Astrocyte of the cerebellum (primary cell): ENCODE data around the gene PCDHA10.
"Not testable (repeated sequence)": the region's sequence is repeated elsewhere in the genome, so short reads cannot be mapped to it uniquely, and the experiment has no call there.

Source experiments
- DNase-seq: peaks from one replicate; pipeline ENCODE4 v3.0.0-alpha.2; 2011; ENCODE audit warnings: low read depth
- H3K4me3 ChIP-seq: 2 replicates; pipeline ENCODE4 v1.5.1; 2011; ENCODE audit warnings: mild to moderate bottlenecking, low read depth, low read length, moderate library complexity
- in situ Hi-C: cut with HindIII; loops from 2 replicates; pipeline ENCODE4 v1.10.0; 2017; ENCODE audit warnings: low sequenced_read_pairs
- TF ChIP-seq, protein P1 (sequence below): IDR thresholded peaks from 2 replicates; pipeline ENCODE4 v1.5.1; 2012; ENCODE audit warnings: low read length, low read depth, moderate library complexity, mild to moderate bottlenecking; ENCODE audit errors: missing control alignments

Gene PCDHA10

DNA sequence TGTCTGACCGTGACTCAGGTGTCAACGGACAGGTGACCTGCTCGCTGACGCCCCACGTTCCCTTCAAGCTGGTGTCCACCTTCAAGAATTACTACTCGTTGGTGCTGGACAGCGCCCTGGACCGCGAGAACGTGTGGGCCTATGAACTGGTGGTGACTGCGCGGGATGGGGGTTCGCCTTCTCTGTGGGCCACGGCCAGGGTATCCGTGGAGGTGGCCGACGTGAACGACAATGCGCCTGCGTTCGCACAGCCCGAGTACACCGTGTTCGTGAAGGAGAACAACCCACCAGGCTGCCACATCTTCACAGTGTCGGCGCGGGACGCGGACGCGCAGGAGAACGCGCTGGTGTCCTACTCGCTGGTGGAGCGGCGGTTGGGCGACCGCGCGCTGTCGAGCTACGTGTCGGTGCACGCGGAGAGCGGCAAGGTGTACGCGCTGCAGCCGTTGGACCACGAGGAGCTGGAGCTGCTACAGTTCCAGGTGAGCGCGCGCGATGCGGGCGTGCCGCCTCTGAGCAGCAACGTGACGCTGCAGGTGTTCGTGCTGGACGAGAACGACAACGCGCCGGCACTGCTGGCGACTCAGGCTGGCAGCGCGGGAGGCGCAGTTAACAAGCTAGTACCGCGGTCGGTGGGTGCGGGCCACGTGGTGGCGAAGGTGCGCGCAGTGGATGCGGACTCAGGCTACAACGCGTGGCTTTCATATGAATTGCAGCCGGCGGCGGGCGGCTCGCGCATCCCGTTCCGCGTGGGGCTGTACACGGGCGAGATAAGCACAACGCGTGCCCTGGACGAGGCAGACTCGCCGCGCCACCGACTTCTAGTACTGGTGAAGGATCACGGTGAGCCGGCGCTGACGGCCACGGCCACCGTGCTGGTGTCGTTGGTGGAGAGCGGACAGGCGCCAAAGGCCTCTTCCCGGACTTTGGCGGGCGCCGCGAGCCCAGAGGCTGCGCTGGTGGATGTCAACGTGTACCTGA is 14.8 kb downstream of the PCDHA10 start:
- in situ Hi-C loops = no loop called here
- TF ChIP-seq, protein P1, sequence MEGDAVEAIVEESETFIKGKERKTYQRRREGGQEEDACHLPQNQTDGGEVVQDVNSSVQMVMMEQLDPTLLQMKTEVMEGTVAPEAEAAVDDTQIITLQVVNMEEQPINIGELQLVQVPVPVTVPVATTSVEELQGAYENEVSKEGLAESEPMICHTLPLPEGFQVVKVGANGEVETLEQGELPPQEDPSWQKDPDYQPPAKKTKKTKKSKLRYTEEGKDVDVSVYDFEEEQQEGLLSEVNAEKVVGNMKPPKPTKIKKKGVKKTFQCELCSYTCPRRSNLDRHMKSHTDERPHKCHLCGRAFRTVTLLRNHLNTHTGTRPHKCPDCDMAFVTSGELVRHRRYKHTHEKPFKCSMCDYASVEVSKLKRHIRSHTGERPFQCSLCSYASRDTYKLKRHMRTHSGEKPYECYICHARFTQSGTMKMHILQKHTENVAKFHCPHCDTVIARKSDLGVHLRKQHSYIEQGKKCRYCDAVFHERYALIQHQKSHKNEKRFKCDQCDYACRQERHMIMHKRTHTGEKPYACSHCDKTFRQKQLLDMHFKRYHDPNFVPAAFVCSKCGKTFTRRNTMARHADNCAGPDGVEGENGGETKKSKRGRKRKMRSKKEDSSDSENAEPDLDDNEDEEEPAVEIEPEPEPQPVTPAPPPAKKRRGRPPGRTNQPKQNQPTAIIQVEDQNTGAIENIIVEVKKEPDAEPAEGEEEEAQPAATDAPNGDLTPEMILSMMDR = no peak
- H3K4me3 ChIP-seq = no peak overlapping the region
- DNase-seq = no peak

DNA sequence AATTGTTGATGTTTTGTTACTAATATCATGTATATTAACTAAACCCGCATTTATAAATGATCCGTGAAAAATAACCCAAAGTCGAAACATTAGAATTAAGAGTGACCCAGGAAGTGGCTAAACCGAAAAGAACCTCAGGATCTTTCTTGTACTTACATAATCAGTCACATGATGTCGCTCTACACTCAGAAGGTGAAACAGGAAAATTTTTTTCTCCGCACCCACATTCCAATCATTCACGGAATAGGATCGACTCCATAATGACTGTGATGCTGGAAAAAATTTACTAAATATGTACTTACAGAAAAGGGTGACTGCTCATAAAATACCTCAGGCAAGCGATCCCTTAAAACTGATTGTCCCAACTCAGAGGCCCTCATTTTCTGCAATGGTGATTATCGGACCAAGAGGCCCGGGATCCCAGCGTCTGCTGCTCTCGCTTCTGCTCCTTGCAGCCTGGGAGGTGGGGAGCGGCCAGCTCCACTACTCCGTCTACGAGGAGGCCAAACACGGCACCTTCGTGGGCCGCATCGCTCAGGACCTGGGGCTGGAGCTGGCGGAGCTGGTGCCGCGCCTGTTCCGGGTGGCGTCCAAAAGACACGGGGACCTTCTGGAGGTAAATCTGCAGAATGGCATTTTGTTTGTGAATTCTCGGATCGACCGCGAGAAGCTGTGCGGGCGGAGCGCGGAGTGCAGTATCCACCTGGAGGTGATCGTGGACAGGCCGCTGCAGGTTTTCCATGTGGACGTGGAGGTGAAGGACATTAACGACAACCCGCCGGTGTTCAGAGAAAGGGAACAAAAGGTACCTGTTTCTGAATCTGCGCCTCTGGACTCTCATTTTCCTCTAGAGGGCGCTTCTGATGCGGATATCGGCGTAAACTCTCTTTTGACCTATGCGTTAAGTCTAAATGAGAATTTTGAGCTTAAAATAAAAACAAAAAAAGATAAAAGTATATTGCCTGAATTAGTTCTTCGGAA is 19.7 kb downstream of the PCDHA10 start, which contains the start of gene PCDHA12:
Gene PCDHA12 (plus strand): TSS at position 224 of the 981 bp plus-strand sequence. CDS start 165 bp downstream, at position 389.
- TF ChIP-seq, protein P1 = no peak
- no peak for DNase-seq
- no peak within 1 kb of the TSS for H3K4me3 ChIP-seq
- in situ Hi-C loops = no loop called here

DNA sequence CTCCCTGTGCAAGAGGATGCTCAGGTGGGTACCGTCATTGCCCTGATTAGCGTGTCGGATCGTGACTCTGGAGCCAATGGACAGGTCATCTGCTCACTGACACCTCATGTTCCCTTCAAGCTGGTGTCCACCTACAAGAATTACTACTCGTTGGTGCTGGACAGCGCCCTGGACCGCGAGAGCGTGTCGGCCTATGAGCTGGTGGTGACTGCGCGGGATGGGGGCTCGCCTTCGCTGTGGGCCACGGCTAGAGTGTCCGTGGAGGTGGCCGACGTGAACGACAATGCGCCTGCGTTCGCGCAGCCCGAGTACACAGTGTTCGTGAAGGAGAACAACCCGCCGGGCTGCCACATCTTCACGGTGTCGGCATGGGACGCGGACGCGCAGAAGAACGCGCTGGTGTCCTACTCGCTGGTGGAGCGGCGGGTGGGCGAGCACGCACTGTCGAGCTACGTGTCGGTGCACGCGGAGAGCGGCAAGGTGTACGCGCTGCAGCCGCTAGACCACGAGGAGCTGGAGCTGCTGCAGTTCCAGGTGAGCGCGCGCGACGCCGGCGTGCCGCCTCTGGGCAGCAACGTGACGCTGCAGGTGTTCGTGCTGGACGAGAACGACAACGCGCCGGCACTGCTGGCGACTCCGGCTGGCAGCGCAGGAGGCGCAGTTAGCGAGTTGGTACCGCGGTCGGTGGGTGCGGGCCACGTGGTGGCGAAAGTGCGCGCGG is 21.0 kb downstream of the PCDHA10 start:
- in situ Hi-C loops, DNase-seq, H3K4me3 ChIP-seq: not testable (repeated sequence)

DNA sequence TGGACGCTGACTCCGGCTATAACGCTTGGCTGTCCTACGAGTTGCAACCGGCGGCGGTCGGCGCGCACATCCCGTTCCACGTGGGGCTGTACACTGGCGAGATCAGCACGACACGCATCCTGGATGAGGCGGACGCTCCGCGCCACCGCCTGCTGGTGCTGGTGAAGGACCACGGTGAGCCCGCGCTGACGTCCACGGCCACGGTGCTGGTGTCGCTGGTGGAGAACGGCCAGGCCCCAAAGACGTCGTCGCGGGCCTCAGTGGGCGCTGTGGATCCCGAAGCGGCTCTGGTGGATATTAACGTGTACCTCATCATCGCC is 21.5 kb downstream of the PCDHA10 start:
- TF ChIP-seq, protein P1 = no peak
- no peak overlapping the region for H3K4me3 ChIP-seq
- in situ Hi-C loops = no loop called here
- DNase-seq = no peak

DNA sequence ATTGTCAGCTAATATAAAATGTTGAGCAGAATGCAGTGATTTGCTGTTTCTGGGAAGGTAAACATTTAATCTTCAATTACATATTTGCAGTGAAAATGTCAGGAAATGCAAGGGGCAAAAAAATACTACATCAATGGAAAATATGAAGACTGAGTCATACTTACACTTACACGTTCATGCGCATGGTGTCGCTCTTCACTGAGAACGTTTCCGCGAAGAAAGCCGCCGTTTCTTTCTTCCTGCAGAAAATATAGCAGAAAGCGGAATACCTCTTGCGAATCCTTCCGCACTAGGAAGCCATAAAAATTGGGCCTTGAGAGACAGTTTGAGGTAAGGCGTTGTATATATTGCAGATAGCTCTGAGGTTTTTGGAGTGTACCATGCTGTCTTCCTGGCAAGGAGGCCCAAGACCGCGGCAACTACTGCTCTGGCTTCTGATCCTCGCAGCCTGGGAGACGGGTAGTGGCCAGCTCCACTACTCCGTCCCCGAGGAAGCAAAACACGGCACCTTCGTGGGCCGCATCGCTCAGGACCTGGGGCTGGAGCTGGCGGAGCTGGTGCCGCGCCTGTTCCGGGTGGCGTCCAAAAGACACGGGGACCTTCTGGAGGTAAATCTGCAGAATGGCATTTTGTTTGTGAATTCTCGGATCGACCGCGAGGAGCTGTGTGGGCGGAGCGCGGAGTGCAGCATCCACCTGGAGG is 26.3 kb downstream of the PCDHA10 start, which contains the start of gene PCDHA13:
Gene PCDHA13 (plus strand): TSS at position 236 of the 702 bp plus-strand sequence. CDS start 145 bp downstream, at position 381.
- in situ Hi-C loops = no loop called here
- DNase-seq = no peak
- TF ChIP-seq, protein P1 = no peak
- no peak within 1 kb of the TSS for H3K4me3 ChIP-seq

DNA sequence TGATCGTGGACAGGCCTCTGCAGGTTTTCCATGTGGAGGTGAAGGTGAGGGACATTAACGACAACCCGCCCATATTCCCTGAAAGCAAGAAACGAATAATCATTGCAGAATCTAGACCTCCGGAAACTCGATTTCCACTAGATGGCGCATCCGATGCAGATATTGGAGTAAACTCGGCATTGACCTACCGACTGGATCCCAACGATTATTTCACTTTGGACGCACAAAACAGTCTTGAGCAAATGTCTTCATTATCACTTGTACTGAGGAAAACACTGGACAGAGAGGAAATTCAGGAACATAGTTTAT is 26.8 kb downstream of the PCDHA10 start:
- H3K4me3 ChIP-seq = no peak overlapping the region
- TF ChIP-seq, protein P1 = no peak
- in situ Hi-C loops = no loop called here
- no peak for DNase-seq
